BE2C (cell line): ENCODE results near the gene ARHGAP20.

ENCODE experiments used
- DNase-seq: peaks from one replicate; pipeline ENCODE4 v3.0.0-alpha.2; 2020
- H3K27me3 ChIP-seq: fragments of 250-450 bp; sonication (Bioruptor Pico); 2 replicates; pipeline ENCODE4 v1.5.1; 2020; ENCODE audit warnings: mild to moderate bottlenecking
- H3K36me3 ChIP-seq: fragments of 250-450 bp; sonication (Bioruptor Pico); 2 replicates; pipeline ENCODE4 v1.5.1; 2020; ENCODE audit warnings: mild to moderate bottlenecking
- H3K4me1 ChIP-seq: fragments of 250-450 bp; sonication (Bioruptor Pico); 2 replicates; pipeline ENCODE4 v1.5.1; 2020
- H3K4me3 ChIP-seq: 2 replicates; pipeline ENCODE4 v1.5.1; 2011; ENCODE audit warnings: low read depth, low read length
- H3K9me3 ChIP-seq: fragments of 250-450 bp; sonication (Bioruptor Pico); 2 replicates; pipeline ENCODE4 v1.5.1; 2020
- CTCF ChIP-seq: IDR thresholded peaks from 2 replicates; pipeline ENCODE4 v1.5.1; 2012; ENCODE audit warnings: mild to moderate bottlenecking, low read depth, low read length

ARHGAP20 gene

DNA sequence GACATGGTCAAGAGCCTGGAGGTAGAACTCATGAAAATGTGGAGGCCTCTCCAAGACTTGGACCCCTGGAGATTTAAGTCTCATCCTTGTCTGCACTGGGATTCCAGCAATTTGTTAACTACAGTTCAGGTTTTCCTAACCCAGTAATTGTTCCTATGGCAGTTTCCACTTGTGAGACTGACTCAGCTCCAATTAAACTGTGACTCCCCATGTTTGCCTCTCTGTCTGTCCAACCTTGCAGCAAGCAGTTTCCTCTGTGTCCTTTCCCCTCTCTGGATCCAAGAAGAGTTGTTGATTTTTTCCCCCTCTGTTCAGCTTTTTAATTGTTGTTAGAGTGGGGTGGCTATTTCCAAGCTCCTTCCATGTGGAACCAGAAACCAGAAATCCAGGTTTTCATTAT is 16.2 kb upstream of the ARHGAP20 start:
- Histone ChIP-seq H3K4me1 (no peaks in the 10 kb centered on the region), H3K36me3 (no peaks in the 10 kb centered on the region), H3K9me3 (no peaks in the 10 kb centered on the region), H3K4me3 (no peak overlapping the region), H3K27me3 (no peaks in the 10 kb centered on the region)
- TF ChIP-seq CTCF, result no peak
- no peak for DNase-seq

DNA sequence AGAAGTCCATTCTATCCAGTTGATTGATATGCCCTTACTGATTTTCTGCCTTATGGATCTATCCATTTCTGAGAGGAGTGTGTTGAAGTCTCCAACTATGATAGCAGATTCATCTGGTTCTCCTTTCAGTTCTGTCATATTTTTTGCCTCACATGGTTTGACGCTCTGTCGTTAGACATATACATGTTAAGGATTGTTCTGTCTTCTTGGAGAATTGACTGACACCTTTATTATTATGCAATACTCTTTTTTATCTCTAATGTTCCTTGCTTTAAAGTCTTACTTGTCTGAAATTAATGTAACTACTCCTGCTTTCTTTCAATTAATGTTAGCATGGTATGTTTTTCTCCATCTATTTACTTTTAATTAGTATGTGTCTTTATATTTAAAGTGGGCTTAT is 12.1 kb upstream of the ARHGAP20 start:
- Histone ChIP-seq H3K4me3 (no peak overlapping the region), H3K27me3 (no peaks in the 10 kb centered on the region), H3K4me1 (no peaks in the 10 kb centered on the region), H3K36me3 (no peaks in the 10 kb centered on the region), H3K9me3 (no peaks in the 10 kb centered on the region)
- no peak for DNase-seq
- no peak for TF ChIP-seq CTCF

DNA sequence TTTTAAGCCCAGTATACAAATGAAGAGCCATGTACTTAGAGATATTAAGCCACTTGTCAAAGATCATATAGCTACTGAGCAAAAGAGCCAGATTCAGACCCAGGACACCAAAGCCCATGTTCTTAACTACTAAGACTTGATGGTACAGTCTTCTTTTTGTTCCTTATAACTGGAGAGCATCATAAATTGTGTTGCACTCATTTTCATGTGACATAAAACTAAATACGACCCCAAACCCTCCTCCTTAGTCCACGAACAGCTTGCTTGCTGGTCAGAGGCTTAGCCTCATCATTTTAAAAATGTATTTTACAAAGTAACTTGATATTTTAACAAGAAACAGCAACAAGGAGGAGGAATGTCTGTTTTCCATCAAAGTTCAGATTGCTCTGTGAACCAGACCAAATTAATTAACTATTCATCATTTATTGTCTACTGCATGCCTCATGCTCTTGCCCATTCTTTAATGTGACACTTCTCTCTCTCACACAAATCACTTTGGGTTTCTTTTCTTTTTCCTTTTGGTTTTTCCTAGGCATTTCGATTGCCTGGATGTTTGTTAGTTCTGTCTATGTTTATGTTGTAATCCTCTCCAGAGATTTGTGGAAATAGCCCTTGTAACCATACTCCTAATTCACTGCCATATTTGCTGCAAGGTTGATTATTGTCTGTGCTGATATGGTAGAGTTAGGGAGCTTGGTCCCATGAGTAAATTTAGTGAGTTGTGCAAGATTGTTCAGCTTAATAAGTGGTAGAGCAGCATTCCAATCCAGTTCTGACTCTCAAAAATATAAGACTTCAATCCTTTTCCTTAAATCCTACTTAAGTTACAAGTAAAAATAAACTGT is 8.4 kb upstream of the ARHGAP20 start:
- no peak for DNase-seq
- no peak for TF ChIP-seq CTCF
- Histone ChIP-seq H3K36me3 (no peaks in the 10 kb centered on the region), H3K4me3 (no peak overlapping the region), H3K4me1 (no peaks in the 10 kb centered on the region), H3K27me3 (no peaks in the 10 kb centered on the region), H3K9me3 (no peaks in the 10 kb centered on the region)

GRCh38 chr11:110716361-110716760 is 4.1 kb upstream of the ARHGAP20 start:
- DNase-seq, result no peak
- H3K9me3 ChIP-seq, result no peaks in the 10 kb centered on the region
- no peaks in the 10 kb centered on the region for H3K36me3 ChIP-seq
- peaks cover 31% of the 10 kb centered on the region for H3K27me3 ChIP-seq
- no peaks in the 10 kb centered on the region for H3K4me1 ChIP-seq
- H3K4me3 ChIP-seq, result no peak overlapping the region
- no peak for TF ChIP-seq CTCF

DNA sequence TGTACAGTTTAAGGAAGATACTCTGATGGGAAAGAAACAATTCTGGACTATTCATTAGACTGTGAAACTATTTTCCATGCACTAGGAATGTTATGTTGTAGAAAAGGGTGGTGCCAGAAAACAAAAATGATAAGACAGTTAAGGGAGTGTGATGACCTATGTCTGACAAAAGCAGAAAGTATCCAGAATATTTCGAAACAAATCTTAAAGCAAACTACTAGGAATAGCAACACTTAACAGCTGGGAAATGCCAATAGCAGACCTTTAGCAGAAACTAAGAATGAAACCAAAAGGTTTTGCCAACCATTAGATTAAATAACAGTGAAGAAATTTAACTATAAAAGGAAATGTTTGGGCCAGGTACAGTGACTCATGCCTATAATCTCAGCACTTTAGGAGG is 3.3 kb upstream of the ARHGAP20 start:
- DNase-seq, result no peak
- Histone ChIP-seq H3K4me3 (no peak overlapping the region), H3K27me3 (peaks cover 40% of the 10 kb centered on the region), H3K4me1 (no peaks in the 10 kb centered on the region), H3K9me3 (no peaks in the 10 kb centered on the region), H3K36me3 (no peaks in the 10 kb centered on the region)
- no peak for TF ChIP-seq CTCF

- Histone ChIP-seq H3K27me3 (peaks cover 54% of the 10 kb centered on the region), H3K4me3 (no peak overlapping the region)
These were observed 1.2 kb upstream of the ARHGAP20 start for GRCh38 chr11:110713449-110713776.

More at GRCh38 chr11:110713449-110713776, 1.2 kb upstream of the ARHGAP20 start:
- no peak for TF ChIP-seq CTCF
- no peaks in the 10 kb centered on the region for H3K9me3 ChIP-seq
- H3K36me3 ChIP-seq, result no peaks in the 10 kb centered on the region
- H3K4me1 ChIP-seq, result no peaks in the 10 kb centered on the region
- DNase-seq, result no peak
